ENCODE results near the gene SLC37A2.

DNA sequence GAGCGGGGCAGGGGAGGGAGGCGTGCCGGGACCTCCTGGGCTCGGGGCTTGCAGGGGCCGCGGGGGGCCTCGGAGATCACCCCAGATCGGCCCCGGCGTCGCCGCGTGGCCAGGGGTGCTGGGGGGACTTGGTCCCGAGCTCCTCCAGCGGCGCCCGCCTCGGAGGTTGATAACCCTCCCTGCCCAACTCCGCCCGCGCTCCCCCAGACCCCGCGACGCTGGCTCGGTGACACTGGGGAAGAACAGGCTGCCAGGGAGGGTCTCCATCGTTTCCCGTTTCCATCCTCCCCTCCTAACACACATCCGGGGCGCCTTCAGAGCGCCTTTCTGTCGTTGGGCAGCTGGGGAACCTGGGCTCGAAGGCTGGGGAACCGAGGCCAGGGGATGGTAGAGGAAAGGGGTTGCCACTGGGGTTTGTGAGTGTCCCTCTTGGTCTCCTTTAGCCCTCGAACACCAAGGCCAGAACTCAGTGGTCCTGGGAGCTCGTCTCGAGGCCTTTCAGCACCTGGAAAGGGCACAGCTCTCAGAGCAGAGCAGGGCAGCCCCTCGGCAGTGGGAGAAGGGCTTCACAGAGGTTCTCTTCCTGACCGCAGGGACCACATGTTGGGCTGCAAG, 431 bp downstream of the SLC37A2 start:
- TF ChIP-seq, protein P1, sequence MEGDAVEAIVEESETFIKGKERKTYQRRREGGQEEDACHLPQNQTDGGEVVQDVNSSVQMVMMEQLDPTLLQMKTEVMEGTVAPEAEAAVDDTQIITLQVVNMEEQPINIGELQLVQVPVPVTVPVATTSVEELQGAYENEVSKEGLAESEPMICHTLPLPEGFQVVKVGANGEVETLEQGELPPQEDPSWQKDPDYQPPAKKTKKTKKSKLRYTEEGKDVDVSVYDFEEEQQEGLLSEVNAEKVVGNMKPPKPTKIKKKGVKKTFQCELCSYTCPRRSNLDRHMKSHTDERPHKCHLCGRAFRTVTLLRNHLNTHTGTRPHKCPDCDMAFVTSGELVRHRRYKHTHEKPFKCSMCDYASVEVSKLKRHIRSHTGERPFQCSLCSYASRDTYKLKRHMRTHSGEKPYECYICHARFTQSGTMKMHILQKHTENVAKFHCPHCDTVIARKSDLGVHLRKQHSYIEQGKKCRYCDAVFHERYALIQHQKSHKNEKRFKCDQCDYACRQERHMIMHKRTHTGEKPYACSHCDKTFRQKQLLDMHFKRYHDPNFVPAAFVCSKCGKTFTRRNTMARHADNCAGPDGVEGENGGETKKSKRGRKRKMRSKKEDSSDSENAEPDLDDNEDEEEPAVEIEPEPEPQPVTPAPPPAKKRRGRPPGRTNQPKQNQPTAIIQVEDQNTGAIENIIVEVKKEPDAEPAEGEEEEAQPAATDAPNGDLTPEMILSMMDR (conservative IDR thresholded peaks at IDR 0.05; ENCODE audit: low read depth, low read length) = no peak
- no peak for TF ChIP-seq EZH2 (IDR thresholded peaks at IDR 0.05; ENCODE audit: low read length, unreplicated experiment)
- no peak for TF ChIP-seq EZH2phosphoT487 (IDR thresholded peaks at IDR 0.05; ENCODE audit: borderline replicate concordance, low read length)

All from PC-3 (cell line).